ENCODE results near the gene MMP28.

The MMP28 gene

GRCh38 chr17:35723735-35724134 is 71.7 kb downstream of the MMP28 start:
- no peak for DNase-seq

DNA sequence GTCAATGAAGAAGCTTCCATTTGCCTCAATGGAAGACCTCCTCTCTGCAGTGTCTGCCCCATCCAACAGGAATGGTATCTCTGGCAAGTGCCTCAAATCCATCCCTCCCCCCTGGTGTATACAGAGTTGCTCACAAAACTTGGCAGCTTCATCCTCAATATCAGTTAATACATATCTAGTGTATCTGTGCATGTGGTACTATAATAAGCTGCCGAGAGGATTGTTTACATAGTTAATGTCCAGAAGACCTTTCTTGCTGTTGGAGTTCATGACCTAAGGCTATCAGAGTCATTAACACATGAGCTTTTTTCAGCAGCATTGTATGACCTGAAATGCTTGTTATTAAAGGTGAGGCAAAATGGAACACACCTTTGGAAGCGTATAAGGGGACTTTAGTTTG is 78.0 kb downstream of the MMP28 start:
- DNase-seq: no peak

DNA sequence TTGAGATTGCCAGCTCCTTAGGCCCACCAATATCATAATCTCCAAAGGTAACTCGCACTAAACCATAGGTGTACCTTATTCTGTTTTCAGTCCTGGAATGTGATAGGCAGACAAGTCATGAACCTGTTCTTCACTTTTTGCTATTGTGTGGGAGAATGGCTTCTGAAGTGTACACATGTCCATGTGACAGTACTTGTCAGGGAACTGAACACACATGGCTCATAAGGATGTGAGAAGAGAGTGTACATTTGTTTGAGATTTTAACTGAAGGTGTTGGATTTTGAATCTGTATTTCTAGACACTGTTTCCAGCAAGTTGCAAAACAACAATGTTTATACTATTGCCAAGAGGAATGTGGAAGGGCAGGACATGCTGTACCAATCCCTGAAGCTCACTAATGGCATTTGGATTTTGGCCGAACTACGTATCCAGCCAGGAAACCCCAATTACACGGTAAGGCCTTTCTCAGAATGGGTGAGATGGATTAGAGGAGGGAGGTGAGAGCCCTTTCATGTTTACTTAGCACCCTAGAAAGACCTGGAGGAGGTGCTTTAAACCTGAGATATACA is 78.5 kb downstream of the MMP28 start:
- no peak for DNase-seq

- no peak for DNase-seq
These were observed 79.3 kb downstream of the MMP28 start for GRCh38 chr17:35716173-35716572.
